Fibroblast of pulmonary artery (primary cell): ENCODE results near the gene LTC4S.

Experiments
- DNase-seq: peaks from one replicate; pipeline ENCODE4 v3.0.0-alpha.2; 2010; ENCODE audit warnings: low read depth
- H3K4me3 ChIP-seq: replicated peaks from 2 replicates; pipeline ENCODE4 v1.5.1; 2011; ENCODE audit warnings: low read depth, mild to moderate bottlenecking, control low read depth, low read length, moderate library complexity
- CTCF ChIP-seq: IDR thresholded peaks from 2 replicates; pipeline ENCODE4 v1.5.1; 2011; ENCODE audit warnings: mild to moderate bottlenecking, control low read depth, low read length, inconsistent platforms; ENCODE audit errors: missing control alignments

The LTC4S gene

GRCh38 chr5:179769271-179769670 lies 24.5 kb upstream of the LTC4S start:
- no peak for DNase-seq
- no peak overlapping the region for H3K4me3 ChIP-seq
- TF ChIP-seq CTCF = no peak

- no peak for DNase-seq
- TF ChIP-seq CTCF = no peak
- H3K4me3 ChIP-seq = no peak overlapping the region
Observed at GRCh38 chr5:179769796-179770195, 24.0 kb upstream of the LTC4S start.

GRCh38 chr5:179771311-179771895 lies 22.4 kb upstream of the LTC4S start:
- DNase-seq = no peak
- H3K4me3 ChIP-seq = no peak overlapping the region
- no peak for TF ChIP-seq CTCF

GRCh38 chr5:179772351-179772750 lies 21.4 kb upstream of the LTC4S start:
- DNase-seq = no peak
- H3K4me3 ChIP-seq = no peak overlapping the region

GRCh38 chr5:179773686-179774040 lies 20.1 kb upstream of the LTC4S start:
- H3K4me3 ChIP-seq = no peak overlapping the region
- no peak for DNase-seq
- TF ChIP-seq CTCF = no peak

More at GRCh38 chr5:179772351-179772750, 21.4 kb upstream of the LTC4S start:
- TF ChIP-seq CTCF = no peak

- no peak for DNase-seq
- no peak for TF ChIP-seq CTCF
- H3K4me3 ChIP-seq = no peak overlapping the region
Observed at GRCh38 chr5:179774442-179774841, 19.3 kb upstream of the LTC4S start.

- DNase-seq = no peak
- H3K4me3 ChIP-seq = no peak overlapping the region
- no peak for TF ChIP-seq CTCF
Observed at GRCh38 chr5:179776411-179776938, 17.3 kb upstream of the LTC4S start.
